HG03354 (cell line): ENCODE results near the gene DXO.
"Not testable (repeated sequence)": the region's sequence is repeated elsewhere in the genome, so short reads cannot be mapped to it uniquely, and the experiment has no call there.

Experiments used
- ATAC-seq: cut with Tn5 transposase; IDR thresholded peaks from one replicate; pipeline ENCODE4 v1.9.1; 2021; ENCODE audit warnings: mild to moderate bottlenecking; ENCODE audit not compliant: unreplicated experiment, poor library complexity, severe bottlenecking

DXO gene

GRCh38 chr6:31971993-31972708 lies at the start of gene DXO:
TSS of gene DXO (minus strand) at chr6:31972138. CDS start at chr6:31971675, 463 bp downstream.
- peak; percentile 87 for ATAC-seq

- ATAC-seq = not testable (repeated sequence)
These were observed 42.6 kb upstream of the DXO start, which contains the start of gene C4B for GRCh38 chr6:32014547-32014946. TSS of gene C4B (plus strand) at chr6:32014795. CDS start at chr6:32014846, 51 bp downstream.

DNA sequence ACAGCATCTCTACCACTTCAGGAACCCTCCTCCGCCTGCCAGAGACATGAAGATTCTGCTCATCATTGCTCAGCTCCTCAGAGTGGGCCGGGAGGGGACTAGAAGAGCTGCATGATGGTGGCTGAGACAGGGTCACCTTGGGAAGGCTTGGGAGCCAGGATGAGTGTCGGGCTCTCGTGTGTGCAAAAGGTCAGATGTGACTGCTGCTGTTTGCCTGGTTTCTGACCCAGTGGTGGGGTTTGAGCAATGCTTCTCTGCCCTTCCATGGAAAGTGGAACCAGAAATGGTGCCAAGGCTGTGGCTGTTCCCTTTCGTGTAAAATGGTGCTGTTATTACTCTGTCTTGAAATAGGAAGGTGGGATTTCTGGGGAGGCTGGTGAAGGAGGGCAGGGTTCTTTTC lies 41.8 kb upstream of the DXO start:
- not testable (repeated sequence) for ATAC-seq

DNA sequence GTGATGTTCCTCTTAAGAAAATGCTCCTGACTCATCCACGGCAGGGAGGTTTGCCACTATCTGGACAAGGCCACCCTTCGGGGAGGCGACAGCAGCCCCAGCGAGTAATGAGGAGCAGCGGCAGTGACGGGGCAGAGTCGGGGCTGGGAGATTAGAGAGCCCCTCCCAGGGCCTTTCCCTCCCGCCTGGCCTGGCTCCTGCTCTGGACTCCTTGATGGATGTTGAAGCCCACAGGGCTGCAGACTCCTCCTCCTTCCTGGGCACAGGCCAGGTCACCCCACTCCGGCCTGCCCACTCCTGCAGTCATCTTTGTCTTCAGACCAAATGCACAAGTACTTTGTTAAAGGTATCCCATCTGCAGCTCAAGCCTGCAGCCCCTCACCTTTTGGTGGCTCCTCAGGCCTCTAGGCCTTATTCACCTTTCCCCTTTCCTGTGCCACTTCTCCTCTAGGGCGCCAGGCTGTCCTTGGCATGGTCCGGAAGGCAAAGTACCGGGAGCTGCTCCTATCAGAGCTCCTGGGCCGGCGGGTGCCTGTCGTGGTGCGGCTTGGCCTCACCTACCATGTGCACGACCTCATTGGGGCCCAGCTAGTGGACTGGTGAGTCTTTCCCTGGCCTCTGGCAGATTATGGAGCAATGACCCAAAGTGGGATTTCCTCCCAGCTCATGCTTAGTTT lies 41.1 kb upstream of the DXO start:
- ATAC-seq = not testable (repeated sequence)

GRCh38 chr6:32010856-32011530 lies 39.1 kb upstream of the DXO start:
- ATAC-seq = not testable (repeated sequence)

GRCh38 chr6:32009537-32009936 lies 37.6 kb upstream of the DXO start:
- ATAC-seq = not testable (repeated sequence)

- not testable (repeated sequence) for ATAC-seq
These were observed 36.7 kb upstream of the DXO start for GRCh38 chr6:32008616-32009015.

GRCh38 chr6:32008037-32008436 lies 36.1 kb upstream of the DXO start:
- ATAC-seq = not testable (repeated sequence)

DNA sequence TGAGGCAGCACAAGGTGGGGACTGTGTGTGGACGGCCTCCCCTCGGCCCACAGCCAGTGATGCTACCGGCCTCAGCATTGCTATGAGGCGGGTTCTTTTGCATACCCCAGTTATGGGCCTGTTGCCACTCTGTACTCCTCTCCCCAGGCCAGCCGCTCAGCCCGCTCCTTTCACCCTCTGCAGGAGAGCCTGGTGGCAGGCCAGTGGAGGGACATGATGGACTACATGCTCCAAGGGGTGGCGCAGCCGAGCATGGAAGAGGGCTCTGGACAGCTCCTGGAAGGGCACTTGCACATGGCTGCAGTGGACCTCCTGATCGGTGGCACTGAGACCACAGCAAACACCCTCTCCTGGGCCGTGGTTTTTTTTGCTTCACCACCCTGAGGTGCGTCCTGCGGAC lies 35.1 kb upstream of the DXO start:
- not testable (repeated sequence) for ATAC-seq

DNA sequence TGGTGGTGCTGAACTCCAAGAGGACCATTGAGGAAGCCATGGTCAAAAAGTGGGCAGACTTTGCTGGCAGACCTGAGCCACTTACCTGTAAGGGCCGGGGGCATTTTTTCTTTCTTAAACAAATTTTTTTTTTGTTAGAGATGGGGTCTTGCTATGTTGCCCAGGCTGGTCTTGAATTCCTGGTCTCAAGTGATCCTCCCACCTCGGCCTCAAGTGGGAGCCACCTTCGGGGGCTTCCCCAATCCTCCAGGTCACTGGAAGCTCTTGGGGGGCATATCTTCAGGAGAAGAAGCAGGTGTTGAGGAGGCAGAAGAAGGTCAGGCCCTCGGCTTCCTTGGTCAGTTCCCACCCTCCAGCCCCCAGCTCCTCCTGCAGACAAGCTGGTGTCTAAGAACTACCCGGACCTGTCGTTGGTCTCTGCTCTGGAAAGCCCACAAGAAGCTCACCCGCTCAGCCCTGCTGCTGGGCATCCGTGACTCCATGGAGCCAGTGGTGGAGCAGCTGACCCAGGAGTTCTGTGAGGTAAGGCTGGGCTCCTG lies 34.1 kb upstream of the DXO start:
- not testable (repeated sequence) for ATAC-seq

DNA sequence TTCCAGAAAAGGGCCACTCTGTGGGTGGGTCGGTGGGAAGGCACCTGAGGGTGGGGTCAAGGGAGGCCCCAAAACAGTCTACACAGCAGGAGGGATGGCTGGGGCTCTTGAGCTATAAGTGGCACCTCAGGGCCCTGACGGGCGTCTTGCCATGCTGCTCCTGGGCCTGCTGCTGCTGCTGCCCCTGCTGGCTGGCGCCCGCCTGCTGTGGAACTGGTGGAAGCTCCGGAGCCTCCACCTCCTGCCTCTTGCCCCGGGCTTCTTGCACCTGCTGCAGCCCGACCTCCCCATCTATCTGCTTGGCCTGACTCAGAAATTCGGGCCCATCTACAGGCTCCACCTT lies 33.6 kb upstream of the DXO start:
- ATAC-seq = not testable (repeated sequence)

DNA sequence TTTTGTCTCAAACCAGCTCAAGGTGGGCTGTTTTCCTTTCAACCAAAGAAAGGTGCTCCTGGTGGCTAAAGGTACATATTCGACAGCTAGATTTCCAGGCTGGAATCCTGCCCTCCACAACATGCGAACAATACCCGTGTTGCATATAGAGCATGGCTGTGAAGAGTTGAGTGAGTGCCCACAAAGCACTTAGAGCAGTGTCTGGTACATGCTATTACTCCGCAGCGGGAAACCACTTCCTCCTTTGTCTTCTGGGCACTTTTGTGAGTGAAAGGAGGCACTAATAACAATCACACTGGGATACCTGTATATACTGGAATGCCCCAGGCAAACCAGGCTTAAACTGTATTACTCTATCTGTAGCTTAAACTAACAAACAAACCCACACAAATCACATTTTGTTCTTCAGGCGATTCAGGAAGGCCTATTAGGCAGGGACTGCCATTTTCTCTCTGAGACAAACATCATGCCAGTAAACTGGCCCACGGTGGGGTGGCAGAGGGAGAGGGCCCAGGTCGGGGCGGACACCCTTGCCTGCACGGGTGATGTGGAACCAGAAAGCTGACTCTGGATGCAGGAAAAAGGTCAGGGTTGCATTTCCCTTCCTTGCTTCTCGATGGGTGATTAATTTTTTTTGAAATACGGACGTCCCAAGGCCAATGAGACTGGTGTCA lies 33.1 kb upstream of the DXO start:
- ATAC-seq = not testable (repeated sequence)

DNA sequence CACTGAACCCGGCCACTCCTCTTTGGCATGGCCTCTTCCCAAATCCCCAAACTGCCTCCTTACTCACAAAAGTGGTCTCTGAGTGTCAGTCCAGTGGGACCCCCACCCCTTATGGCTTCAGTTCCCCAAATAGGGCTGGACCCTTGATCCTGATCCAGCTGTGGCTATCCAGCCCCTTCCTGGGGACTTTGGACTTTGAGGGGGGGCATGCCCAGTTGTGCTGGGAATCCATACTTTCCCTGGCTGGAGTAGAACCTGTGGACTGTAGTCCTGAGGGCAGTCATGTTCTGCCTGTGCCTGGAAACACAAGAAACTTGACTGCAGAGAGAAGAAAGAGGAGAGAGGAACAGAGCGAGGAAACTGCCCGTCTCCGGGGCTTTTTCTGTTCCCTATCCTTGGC lies 32.5 kb upstream of the DXO start:
- not testable (repeated sequence) for ATAC-seq

GRCh38 chr6:32003301-32003700 lies 31.4 kb upstream of the DXO start:
- ATAC-seq = not testable (repeated sequence)

- not testable (repeated sequence) for ATAC-seq
These were observed 30.8 kb upstream of the DXO start for GRCh38 chr6:32002546-32003268.

DNA sequence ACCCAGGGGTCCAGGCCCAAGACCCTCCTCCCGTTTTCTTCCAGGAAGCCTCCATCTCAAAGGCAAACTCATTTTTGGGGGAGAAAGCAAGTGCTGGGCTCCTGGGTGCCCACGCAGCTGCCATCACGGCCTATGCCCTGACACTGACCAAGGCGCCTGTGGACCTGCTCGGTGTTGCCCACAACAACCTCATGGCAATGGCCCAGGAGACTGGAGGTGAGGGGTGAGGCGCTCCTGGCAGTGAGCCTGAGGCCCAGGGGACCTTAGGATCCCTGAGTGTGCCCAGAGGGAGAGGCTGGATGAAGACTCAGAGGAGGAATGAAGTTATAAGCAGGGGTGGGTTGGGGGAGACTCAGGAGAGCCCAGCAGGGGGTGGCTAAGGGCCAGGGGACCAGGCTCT lies 24.4 kb upstream of the DXO start:
- ATAC-seq = not testable (repeated sequence)

- not testable (repeated sequence) for ATAC-seq
These were observed 22.5 kb upstream of the DXO start for GRCh38 chr6:31994421-31994820.

- not testable (repeated sequence) for ATAC-seq
These were observed 17.4 kb upstream of the DXO start for GRCh38 chr6:31989363-31989762.

GRCh38 chr6:31981744-31982143 lies 9.8 kb upstream of the DXO start, which contains the start of gene C4A:
TSS of gene C4A (plus strand) at chr6:31982057. CDS start at chr6:31982108, 51 bp downstream.
- ATAC-seq = not testable (repeated sequence)
